Brain microvascular endothelial cell (primary cell): ENCODE results near the gene STX1A.

Source experiments
- DNase-seq: peaks from one replicate; pipeline ENCODE4 v3.0.0-alpha.2; 2020
- H3K27ac ChIP-seq: fragments of 250-450 bp; sonication (Bioruptor Pico); 2 replicates; pipeline ENCODE4 v1.5.1; 2020; ENCODE audit warnings: mild to moderate bottlenecking, moderate library complexity
- H3K27me3 ChIP-seq: fragments of 250-450 bp; sonication (Bioruptor Pico); replicated peaks from 2 replicates; pipeline ENCODE4 v1.5.1; 2020; ENCODE audit warnings: mild to moderate bottlenecking
- H3K36me3 ChIP-seq: fragments of 250-450 bp; sonication (Bioruptor Pico); replicated peaks from 2 replicates; pipeline ENCODE4 v1.5.1; 2020; ENCODE audit warnings: mild to moderate bottlenecking
- H3K4me3 ChIP-seq: 2 replicates; pipeline ENCODE4 v1.5.1; 2011; ENCODE audit warnings: low read depth, mild to moderate bottlenecking, control low read depth, low read length, moderate library complexity
- CTCF ChIP-seq: IDR thresholded peaks from 2 replicates; pipeline ENCODE4 v1.5.1; 2011; ENCODE audit warnings: low read depth, mild to moderate bottlenecking, moderate library complexity, low read length, control low read depth, inconsistent platforms; ENCODE audit errors: missing control alignments
- in situ Hi-C: cut with HindIII; loops from 2 replicates; pipeline ENCODE4 v1.10.0; 2017; ENCODE audit warnings: low sequenced_read_pairs, low pct_ligation_motif_present

STX1A gene

DNA sequence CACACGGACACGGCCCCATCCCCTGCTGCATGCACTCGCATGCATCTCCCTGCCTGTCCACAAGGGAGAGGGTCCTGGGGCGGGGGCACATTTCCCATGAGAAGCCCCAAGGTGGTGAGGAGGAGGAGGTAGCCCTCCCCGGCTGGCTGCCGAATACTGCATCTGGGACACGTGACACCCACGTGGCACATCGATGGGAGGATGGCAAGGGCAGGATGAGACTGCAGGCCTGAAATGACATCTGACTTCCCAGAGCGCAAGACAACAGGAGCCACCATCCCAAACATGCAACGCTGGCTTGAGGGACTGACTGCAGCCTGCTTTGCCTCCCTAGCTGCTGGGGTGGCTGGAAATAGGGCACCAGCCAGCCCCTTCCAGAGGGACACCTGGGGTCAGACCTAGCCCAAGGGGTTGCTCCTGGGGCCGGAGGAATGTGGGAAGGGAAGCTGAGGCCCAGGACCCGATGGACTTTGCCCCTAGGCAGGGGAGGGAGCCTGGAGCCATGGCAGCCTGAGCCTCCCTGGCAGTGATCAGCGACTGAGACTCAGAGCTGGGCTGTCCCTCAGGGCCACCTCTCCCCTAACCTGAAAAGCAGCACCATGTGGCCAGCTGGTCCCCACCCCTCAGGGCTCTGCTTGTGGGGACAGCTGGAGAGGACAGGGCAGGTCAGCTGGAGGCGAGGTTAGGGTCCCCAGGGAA, 19.9 kb downstream of the STX1A start:
- in situ Hi-C loops: no loop called here
- Histone ChIP-seq H3K27me3 (no peaks in the 10 kb centered on the region), H3K36me3 (peaks cover 67% of the 10 kb centered on the region), H3K4me3 (no peak overlapping the region), H3K27ac (no peak overlapping the region)
- TF ChIP-seq CTCF: no peak
- DNase-seq: no peak

DNA sequence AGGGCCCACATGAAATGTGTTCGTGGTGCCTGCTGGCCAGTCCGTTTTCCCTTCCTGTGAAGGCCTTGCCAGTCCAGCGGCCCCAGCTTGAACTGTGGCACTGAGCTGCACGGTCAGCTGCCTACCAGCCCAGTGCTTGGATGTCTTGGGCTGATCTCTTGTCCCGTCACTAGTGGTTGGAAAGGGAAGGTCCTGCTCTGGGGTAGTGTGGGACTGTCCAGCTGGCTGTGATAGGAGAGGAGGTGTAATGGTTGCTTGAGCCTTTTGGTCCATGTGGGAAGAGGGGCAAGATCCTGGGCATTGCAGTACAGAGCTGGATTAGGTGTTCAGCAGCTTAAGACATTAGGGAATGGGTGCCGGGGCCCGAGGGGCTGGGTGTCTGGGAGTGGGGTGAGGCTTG, 21.1 kb downstream of the STX1A start:
- DNase-seq: no peak
- Histone ChIP-seq H3K27me3 (no peaks in the 10 kb centered on the region), H3K27ac (no peak overlapping the region), H3K4me3 (no peak overlapping the region), H3K36me3 (peaks cover 67% of the 10 kb centered on the region)
- no peak for TF ChIP-seq CTCF
- in situ Hi-C loops: no loop called here

GRCh38 chr7:73696372-73696771, 23.1 kb downstream of the STX1A start:
- no peak overlapping the region for H3K27ac ChIP-seq
- H3K4me3 ChIP-seq: no peak overlapping the region
- H3K27me3 ChIP-seq: no peaks in the 10 kb centered on the region
- H3K36me3 ChIP-seq: peaks cover 55% of the 10 kb centered on the region
- in situ Hi-C loops: no loop called here
- no peak for DNase-seq
- no peak for TF ChIP-seq CTCF

- H3K27me3 ChIP-seq: no peaks in the 10 kb centered on the region
- no peak overlapping the region for H3K4me3 ChIP-seq
- TF ChIP-seq CTCF: no peak
- in situ Hi-C loops: no loop called here
- H3K27ac ChIP-seq: no peak overlapping the region
- no peak for DNase-seq
- peaks cover 53% of the 10 kb centered on the region for H3K36me3 ChIP-seq
These were observed 28.8 kb downstream of the STX1A start for GRCh38 chr7:73690646-73691045.

DNA sequence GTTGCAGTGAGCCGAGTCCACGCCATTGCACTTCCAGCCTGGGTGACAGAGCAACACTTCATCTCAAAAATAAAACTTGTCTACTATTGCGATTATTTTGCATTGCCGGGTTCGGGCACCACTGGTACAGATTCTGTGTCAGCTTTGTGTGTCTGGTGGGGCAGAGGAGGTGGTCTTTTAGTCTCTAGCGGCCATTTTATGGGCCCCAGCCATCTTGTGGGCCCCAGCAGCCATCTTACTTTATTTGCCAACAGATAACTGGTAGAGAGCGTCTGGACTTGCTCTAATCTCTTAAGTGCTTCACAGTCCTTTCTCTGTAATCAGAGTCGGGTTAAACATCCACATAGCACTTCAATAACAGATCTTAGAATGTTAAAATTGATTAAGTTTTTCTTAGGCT, 31.2 kb downstream of the STX1A start:
- Histone ChIP-seq H3K36me3 (peaks cover 43% of the 10 kb centered on the region), H3K27me3 (no peaks in the 10 kb centered on the region), H3K27ac (no peak overlapping the region), H3K4me3 (no peak overlapping the region)
- in situ Hi-C loops: no loop called here
- no peak for DNase-seq
- TF ChIP-seq CTCF: no peak

- H3K27me3 ChIP-seq: no peaks in the 10 kb centered on the region
- in situ Hi-C loops: no loop called here
- no peak for TF ChIP-seq CTCF
These were observed 34.2 kb downstream of the STX1A start for GRCh38 chr7:73685311-73685710.

More at GRCh38 chr7:73685311-73685710, 34.2 kb downstream of the STX1A start:
- no peak for DNase-seq
- Histone ChIP-seq H3K27ac (no peak overlapping the region), H3K4me3 (no peak overlapping the region), H3K36me3 (peaks cover 34% of the 10 kb centered on the region)
